IMR-90 (cell line): ENCODE results near the gene WFDC6. TPM values are rescaled to one million over a fixed set of nuclear protein-coding genes. Genes with fewer than 3 reads are reported as not detected.

Source experiments
- ATAC-seq: fragments of 200-7000 bp; cut with Tn5 transposase; 2 replicates; pipeline ENCODE4 v1.9.1; 2020; ENCODE audit warnings: low read depth, mild to moderate bottlenecking, moderate library complexity
- BruUV-seq: library from RNA; stranded (reverse); fragments of 400-500 nt; replicated peaks from 2 replicates; lab custom pipeline; 2021; lab: Mats Ljungman, UMichigan
- CTCF ChIA-PET: fragments of 300-600 bp; formaldehyde crosslinking; extraction: SDS; loops from one replicate; lab custom pipeline; 2021; ENCODE audit warnings: antibody characterized with exemption; lab: Yijun Ruan, JAX
- POLR2A ChIA-PET: fragments of 300-600 bp; sonication (Branson Sonifier 250); formaldehyde crosslinking; loops from one replicate; lab custom pipeline; 2022; ENCODE audit warnings: antibody characterized with exemption; ENCODE audit not compliant: unreplicated experiment; lab: Charles Lee
- DNase-seq: peaks from one replicate; pipeline ENCODE4 v3.0.0; 2013
- H2AFZ ChIP-seq: replicated peaks from 2 replicates; pipeline ENCODE3; 2013; ENCODE audit warnings: low read length, mild to moderate bottlenecking; ENCODE audit not compliant: poor library complexity
- H2AK5ac ChIP-seq: 2 replicates; pipeline ENCODE4 v1.6.1; 2013; ENCODE audit warnings: low read depth, low read length, inconsistent platforms
- H2AK9ac ChIP-seq: replicated peaks from 2 replicates; pipeline ENCODE3; 2013; ENCODE audit warnings: mild to moderate bottlenecking, low read depth, low read length, moderate library complexity; ENCODE audit not compliant: poor library complexity
- H2BK120ac ChIP-seq: 2 replicates; pipeline ENCODE4 v1.6.1; 2013; ENCODE audit warnings: low read depth, low read length, inconsistent platforms
- H2BK15ac ChIP-seq: 3 replicates; pipeline ENCODE4 v1.6.1; 2013; ENCODE audit warnings: low read depth, low read length, inconsistent platforms
- H2BK20ac ChIP-seq: 2 replicates; pipeline ENCODE4 v1.6.1; 2013; ENCODE audit warnings: low read depth, mild to moderate bottlenecking, inconsistent platforms, low read length, moderate library complexity
- H2BK5ac ChIP-seq: 2 replicates; pipeline ENCODE4 v1.6.1; 2013; ENCODE audit warnings: mild to moderate bottlenecking, low read depth, low read length, inconsistent platforms; ENCODE audit not compliant: poor library complexity, severe bottlenecking
- H3K14ac ChIP-seq: replicated peaks from 2 replicates; pipeline ENCODE4 v1.6.1; 2013; ENCODE audit warnings: low read depth, low read length, inconsistent platforms
- H3K18ac ChIP-seq: 2 replicates; pipeline ENCODE4 v1.6.1; 2013; ENCODE audit warnings: low read depth, low read length, control low read depth
- H3K23ac ChIP-seq: 2 replicates; pipeline ENCODE4 v1.6.1; 2013; ENCODE audit warnings: low read depth, low read length, inconsistent platforms
- H3K27ac ChIP-seq: 2 replicates; pipeline ENCODE4 v1.5.1; 2013; ENCODE audit warnings: mild to moderate bottlenecking, control low read depth, low read length; ENCODE audit not compliant: insufficient read depth
- H3K27me3 ChIP-seq: 2 replicates; pipeline ENCODE4 v1.6.1; 2013; ENCODE audit warnings: low read length; ENCODE audit not compliant: control insufficient read depth, insufficient read depth
- H3K36me3 ChIP-seq: 2 replicates; pipeline ENCODE4 v1.6.1; 2013; ENCODE audit warnings: low read length, mixed read lengths; ENCODE audit not compliant: control insufficient read depth, insufficient read depth
- H3K4ac ChIP-seq: 2 replicates; pipeline ENCODE4 v1.6.1; 2013; ENCODE audit warnings: low read depth, low read length, inconsistent platforms
- H3K4me1 ChIP-seq: 2 replicates; pipeline ENCODE4 v1.6.1; 2013; ENCODE audit warnings: low read length, mixed read lengths; ENCODE audit not compliant: control insufficient read depth, insufficient read depth
- H3K4me2 ChIP-seq: 2 replicates; pipeline ENCODE4 v1.6.1; 2013; ENCODE audit warnings: low read depth, mild to moderate bottlenecking, control low read depth, low read length, moderate library complexity
- H3K4me3 ChIP-seq: 2 replicates; pipeline ENCODE4 v1.5.1; 2013; ENCODE audit warnings: low read depth, mild to moderate bottlenecking, control low read depth, low read length, moderate library complexity; ENCODE audit not compliant: insufficient read depth
- H3K56ac ChIP-seq: 2 replicates; pipeline ENCODE4 v1.6.1; 2013; ENCODE audit warnings: low read length, inconsistent platforms; ENCODE audit not compliant: insufficient read depth; ENCODE audit errors: extremely low read depth
- H3K79me1 ChIP-seq, 2 experiments: 2 replicates each; pipeline ENCODE4 v1.6.1; 2013; ENCODE audit warnings: low read length in 2 of 2, inconsistent platforms in 1 of 2, low read depth in 1 of 2
- H3K9ac ChIP-seq: 2 replicates; pipeline ENCODE4 v1.6.1; 2013; ENCODE audit warnings: low read depth, low read length, control low read depth
- H3K9me1 ChIP-seq: 2 replicates; pipeline ENCODE4 v1.6.1; 2013; ENCODE audit warnings: low read length, inconsistent platforms; ENCODE audit not compliant: insufficient read depth
- H3K9me3 ChIP-seq: 2 replicates; pipeline ENCODE4 v1.6.1; 2013; ENCODE audit warnings: low read length; ENCODE audit not compliant: control insufficient read depth, insufficient read depth
- H4K20me1 ChIP-seq: 2 replicates; pipeline ENCODE4 v1.6.1; 2013; ENCODE audit warnings: low read length, inconsistent platforms; ENCODE audit not compliant: insufficient read depth
- H4K5ac ChIP-seq: 2 replicates; pipeline ENCODE4 v1.6.1; 2013; ENCODE audit warnings: mild to moderate bottlenecking, low read depth, low read length, control low read depth
- H4K8ac ChIP-seq, 2 experiments: 2 replicates each; pipeline ENCODE4 v1.6.1; 2013; ENCODE audit warnings: low read depth in 2 of 2, low read length in 2 of 2, control low read depth in 1 of 2, inconsistent platforms in 1 of 2
- H4K91ac ChIP-seq: 2 replicates; pipeline ENCODE4 v1.6.1; 2013; ENCODE audit warnings: low read depth, low read length, inconsistent platforms; ENCODE audit not compliant: insufficient read depth
- BHLHE40 ChIP-seq: fragments of 150-350 bp; IDR thresholded peaks from 2 replicates; pipeline ENCODE4 v1.6.1; 2016; ENCODE audit warnings: mild to moderate bottlenecking, low read depth, low read length
- MAFK ChIP-seq: IDR thresholded peaks from 2 replicates; pipeline ENCODE4 v1.6.1; 2012; ENCODE audit warnings: low read depth, low read length, improper control_type of control experiment
- RAD21 ChIP-seq: IDR thresholded peaks from 2 replicates; pipeline ENCODE4 v1.6.1; 2012; ENCODE audit warnings: low read length, improper control_type of control experiment
- RFX5 ChIP-seq: IDR thresholded peaks from 2 replicates; pipeline ENCODE4 v1.8.0; 2012; ENCODE audit warnings: low read depth, mild to moderate bottlenecking, low read length, moderate library complexity
- SMC3 ChIP-seq: fragments of 150-350 bp; IDR thresholded peaks from 2 replicates; pipeline ENCODE4 v1.6.1; 2016; ENCODE audit warnings: low read depth, mild to moderate bottlenecking, antibody characterized with exemption, low read length, moderate library complexity
- WGBS, 2 experiments: methylation state at CpG; one replicate each; pipeline versions ENCODE4 v1.1.5 to v1.1.7; 2013; ENCODE audit warnings: missing lambda C conversion rate in 2 of 2; ENCODE audit not compliant: insufficient read length in 1 of 2; ENCODE audit errors: extremely low coverage in 2 of 2; 5-methylcytosine and 5-hydroxymethylcytosine counted together
- dilution Hi-C: fragments of 300-500 bp; cut with HindIII; formaldehyde crosslinking; loops from one replicate; pipeline ENCODE4 v1.14.3; 2018; ENCODE audit warnings: low sequenced_read_pairs; ENCODE audit not compliant: unreplicated experiment
- in situ Hi-C: fragments of 300-500 bp; cut with MboI; formaldehyde crosslinking; loops from 3 replicates; pipeline ENCODE4 v1.14.3; 2019; ENCODE audit warnings: low sequenced_read_pairs, inconsistent platforms, mixed read lengths
- intact Hi-C: fragments of 100-400 bp; cut with micrococcal nuclease; formaldehyde crosslinking; loops from 2 replicates; pipeline ENCODE4 v1.10.0; 2022
- polyA plus RNA-seq, 3 experiments: library from polyadenylated mRNA; depleted of rRNA; stranded (reverse); fragments of >200 nt; gene quantifications; 2 replicates each; pipeline ENCODE4 v1.2.3, GENCODE V29; 2012; ENCODE audit warnings: low replicate concordance in 1 of 3
- total RNA-seq: library from RNA; depleted of rRNA; stranded (reverse); fragments of >200 nt; gene quantifications from 2 replicates; pipeline ENCODE4 v1.2.3, GENCODE V29; 2012
- TF ChIP-seq, protein P1 (sequence below): conservative IDR thresholded peaks from 2 replicates; pipeline ENCODE4 v1.5.1; 2012; ENCODE audit warnings: mild to moderate bottlenecking, low read depth, low read length, improper control_type of control experiment
- TF ChIP-seq, protein P2 (sequence below): fragments of 150-350 bp; IDR thresholded peaks from 2 replicates; pipeline ENCODE4 v1.6.1; 2016; ENCODE audit warnings: low read depth, mild to moderate bottlenecking, low read length, moderate library complexity, borderline replicate concordance

Gene WFDC6
- total and polyA plus RNA-seq, 2 of the 4 experiments (the other 2 are of a cell fraction) = not detected

DNA sequence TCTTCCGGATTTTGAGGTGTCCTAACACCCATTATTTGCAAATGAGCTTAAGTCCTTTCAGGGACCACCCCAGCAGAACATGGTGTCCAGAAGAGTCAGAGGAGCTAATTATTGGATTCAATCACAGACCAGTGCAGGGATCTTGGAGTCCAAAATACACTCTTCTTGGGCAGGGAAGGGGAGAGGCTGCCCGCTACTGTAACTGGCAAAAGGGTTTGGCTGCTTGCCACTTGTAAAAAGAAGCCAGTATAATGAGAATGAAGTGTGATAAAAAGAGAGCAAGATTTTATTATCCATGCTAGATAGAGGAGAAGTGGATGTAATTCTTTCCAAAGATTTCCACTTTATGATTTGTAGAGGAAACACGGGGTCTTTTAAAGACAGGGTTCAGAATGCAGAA lies 43.1 kb downstream of the WFDC6 start:
- Histone ChIP-seq H3K4me3 (no peak overlapping the region), H3K14ac (no peak overlapping the region), H3K4me1 (no peaks in the 10 kb centered on the region), H2AK5ac (no peak overlapping the region), H2AFZ (no peak overlapping the region), H2BK120ac (no peak overlapping the region), H3K4me2 (no peak overlapping the region), H3K18ac (no peak overlapping the region), H3K27ac (no peak overlapping the region), H3K36me3 (no peaks in the 10 kb centered on the region), H3K79me1 (no peaks in the 10 kb centered on the region), H2AK9ac (no peak overlapping the region), H3K4ac (no peak overlapping the region), H3K56ac (no peak overlapping the region), H3K23ac (no peak overlapping the region), H2BK20ac (no peak overlapping the region), H4K91ac (no peak overlapping the region), H3K9me3 (no peaks in the 10 kb centered on the region), H4K8ac (no peak overlapping the region), H4K5ac (no peak overlapping the region), H2BK15ac (no peak overlapping the region), H4K20me1 (no peaks in the 10 kb centered on the region), H2BK5ac (no peak overlapping the region), H3K9me1 (no peaks in the 10 kb centered on the region), H3K27me3 (no peaks in the 10 kb centered on the region; the same call in none of the 2 replicates), H3K9ac (no peak overlapping the region)
- in situ Hi-C loops = no loop called here
- no TSS peak for BruUV-seq
- 20% methylated on average over 1 of the region's 3 CpGs; no CpG with 5 or more reads in 1 of the 2 experiments for WGBS, 2 experiments
- intact Hi-C loops = no loop called here
- TF ChIP-seq RAD21 = no peak
- no peak for TF ChIP-seq RFX5
- TF ChIP-seq MAFK = no peak
- TF ChIP-seq, protein P1, sequence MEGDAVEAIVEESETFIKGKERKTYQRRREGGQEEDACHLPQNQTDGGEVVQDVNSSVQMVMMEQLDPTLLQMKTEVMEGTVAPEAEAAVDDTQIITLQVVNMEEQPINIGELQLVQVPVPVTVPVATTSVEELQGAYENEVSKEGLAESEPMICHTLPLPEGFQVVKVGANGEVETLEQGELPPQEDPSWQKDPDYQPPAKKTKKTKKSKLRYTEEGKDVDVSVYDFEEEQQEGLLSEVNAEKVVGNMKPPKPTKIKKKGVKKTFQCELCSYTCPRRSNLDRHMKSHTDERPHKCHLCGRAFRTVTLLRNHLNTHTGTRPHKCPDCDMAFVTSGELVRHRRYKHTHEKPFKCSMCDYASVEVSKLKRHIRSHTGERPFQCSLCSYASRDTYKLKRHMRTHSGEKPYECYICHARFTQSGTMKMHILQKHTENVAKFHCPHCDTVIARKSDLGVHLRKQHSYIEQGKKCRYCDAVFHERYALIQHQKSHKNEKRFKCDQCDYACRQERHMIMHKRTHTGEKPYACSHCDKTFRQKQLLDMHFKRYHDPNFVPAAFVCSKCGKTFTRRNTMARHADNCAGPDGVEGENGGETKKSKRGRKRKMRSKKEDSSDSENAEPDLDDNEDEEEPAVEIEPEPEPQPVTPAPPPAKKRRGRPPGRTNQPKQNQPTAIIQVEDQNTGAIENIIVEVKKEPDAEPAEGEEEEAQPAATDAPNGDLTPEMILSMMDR = no peak
- TF ChIP-seq, protein P2, sequence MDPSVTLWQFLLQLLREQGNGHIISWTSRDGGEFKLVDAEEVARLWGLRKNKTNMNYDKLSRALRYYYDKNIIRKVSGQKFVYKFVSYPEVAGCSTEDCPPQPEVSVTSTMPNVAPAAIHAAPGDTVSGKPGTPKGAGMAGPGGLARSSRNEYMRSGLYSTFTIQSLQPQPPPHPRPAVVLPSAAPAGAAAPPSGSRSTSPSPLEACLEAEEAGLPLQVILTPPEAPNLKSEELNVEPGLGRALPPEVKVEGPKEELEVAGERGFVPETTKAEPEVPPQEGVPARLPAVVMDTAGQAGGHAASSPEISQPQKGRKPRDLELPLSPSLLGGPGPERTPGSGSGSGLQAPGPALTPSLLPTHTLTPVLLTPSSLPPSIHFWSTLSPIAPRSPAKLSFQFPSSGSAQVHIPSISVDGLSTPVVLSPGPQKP = no peak
- no peak for TF ChIP-seq BHLHE40
- no peak for TF ChIP-seq SMC3
- ChIA-PET CTCF (no interaction called here), POLR2A (no interaction called here)
- dilution Hi-C loops = no loop called here
- no peak for DNase-seq
- no peak for ATAC-seq
